Liver (tissue), 9 donors: ENCODE data around the gene IFI16. TPM values are rescaled to one million over a fixed set of nuclear protein-coding genes. Genes with fewer than 3 reads are reported as not detected.
A peak's percentile ranks its signal among the peaks of the same experiment; 100 is the strongest.

Experiments used
- DNase-seq: peaks from one replicate; pipeline ENCODE4 v3.0.0-alpha.2; 2017; ENCODE audit warnings: low spot score
- H3K27ac ChIP-seq, 2 donors: one replicate each; pipeline ENCODE4 v1.7.0; 2013; ENCODE audit warnings: inconsistent platforms in 2 of 2, low read length in 2 of 2, control low read depth in 1 of 2, low read depth in 1 of 2, mild to moderate bottlenecking in 1 of 2
- H3K27me3 ChIP-seq, 4 donors: one replicate each; pipeline versions ENCODE4 v1.6.1 to v1.7.0; 2013; ENCODE audit warnings: low read length in 3 of 4, inconsistent platforms in 1 of 4, mild to moderate bottlenecking in 1 of 4, moderate library complexity in 1 of 4; ENCODE audit not compliant: control insufficient read depth in 4 of 4, insufficient read depth in 4 of 4
- H3K36me3 ChIP-seq, 4 donors: one replicate each; pipeline versions ENCODE4 v1.6.1 to v1.7.0; 2013; ENCODE audit warnings: low read length in 3 of 4, mild to moderate bottlenecking in 3 of 4, low read depth in 1 of 4, moderate library complexity in 1 of 4; ENCODE audit not compliant: control insufficient read depth in 4 of 4, insufficient read depth in 3 of 4
- H3K4me1 ChIP-seq, 4 donors: one replicate each; pipeline versions ENCODE4 v1.6.1 to v1.7.0; 2013; ENCODE audit warnings: low read length in 3 of 4, mild to moderate bottlenecking in 3 of 4, moderate library complexity in 1 of 4; ENCODE audit not compliant: control insufficient read depth in 4 of 4, insufficient read depth in 4 of 4
- H3K4me3 ChIP-seq, 3 donors: one replicate each; pipeline versions ENCODE4 v1.6.1 to v1.7.0; 2013; ENCODE audit warnings: low read length in 3 of 3, control low read depth in 1 of 3, low read depth in 1 of 3, mild to moderate bottlenecking in 1 of 3
- H3K9ac ChIP-seq, 2 donors: one replicate each; pipeline ENCODE4 v1.7.0; 2013; ENCODE audit warnings: low read length in 2 of 2, mild to moderate bottlenecking in 2 of 2, moderate library complexity in 2 of 2, control low read depth in 1 of 2, low read depth in 1 of 2
- H3K9me3 ChIP-seq, 4 donors: one replicate each; pipeline versions ENCODE4 v1.6.1 to v1.7.0; 2013; ENCODE audit warnings: low read length in 3 of 4; ENCODE audit not compliant: control insufficient read depth in 4 of 4
- EGR1 ChIP-seq, 2 donors: IDR thresholded peaks; 2 replicates each; pipeline ENCODE4 v1.6.1; 2016 to 2018; ENCODE audit warnings: antibody characterized with exemption in 2 of 2, low read depth in 2 of 2
- FOXA1 ChIP-seq: IDR thresholded peaks from 2 replicates; pipeline ENCODE4 v1.6.1; 2016; ENCODE audit warnings: antibody characterized with exemption
- FOXA2 ChIP-seq: IDR thresholded peaks from 2 replicates; pipeline ENCODE4 v1.6.1; 2016; ENCODE audit warnings: antibody characterized with exemption
- GABPA ChIP-seq, 2 donors: IDR thresholded peaks in 1 of 2; conservative IDR thresholded peaks in 1 of 2; 2 replicates each; pipeline ENCODE4 v1.6.1; 2016; ENCODE audit warnings: antibody characterized with exemption in 2 of 2, mild to moderate bottlenecking in 1 of 2, moderate library complexity in 1 of 2
- HNF4A ChIP-seq, 2 donors: conservative IDR thresholded peaks; 2 replicates each; pipeline ENCODE4 v1.6.1; 2016; ENCODE audit warnings: antibody characterized with exemption in 2 of 2, mild to moderate bottlenecking in 2 of 2
- HNF4G ChIP-seq: IDR thresholded peaks from 2 replicates; pipeline ENCODE4 v1.6.1; 2016; ENCODE audit warnings: antibody characterized with exemption
- JUND ChIP-seq, 2 donors: IDR thresholded peaks; 2 replicates each; pipeline ENCODE4 v1.6.1; 2016; ENCODE audit warnings: antibody characterized with exemption in 2 of 2
- NR2F2 ChIP-seq: IDR thresholded peaks from 2 replicates; pipeline ENCODE4 v1.6.1; 2016; ENCODE audit warnings: antibody characterized with exemption
- RAD21 ChIP-seq, 2 donors: IDR thresholded peaks; 2 replicates each; pipeline ENCODE4 v1.6.1; 2016; ENCODE audit warnings: antibody characterized with exemption in 2 of 2, mild to moderate bottlenecking in 2 of 2
- RXRA ChIP-seq, 2 donors: IDR thresholded peaks; 2 replicates each; pipeline ENCODE4 v1.6.1; 2017 to 2018; ENCODE audit warnings: antibody characterized with exemption in 2 of 2, mild to moderate bottlenecking in 1 of 2
- SP1 ChIP-seq: IDR thresholded peaks from 2 replicates; pipeline ENCODE4 v1.6.1; 2018; ENCODE audit warnings: antibody characterized with exemption, mild to moderate bottlenecking
- TAF1 ChIP-seq: conservative IDR thresholded peaks from 2 replicates; pipeline ENCODE4 v1.6.1; 2016; ENCODE audit warnings: antibody characterized with exemption, mild to moderate bottlenecking
- YY1 ChIP-seq: IDR thresholded peaks from 2 replicates; pipeline ENCODE4 v1.6.1; 2016; ENCODE audit warnings: antibody characterized with exemption, mild to moderate bottlenecking
- WGBS: extraction: QIAGEN DNeasy Blood & Tissue Kit; methylation state at CpG from one replicate; pipeline ENCODE4 v1.1.7; 2013; 5-methylcytosine and 5-hydroxymethylcytosine counted together
- polyA plus RNA-seq, 2 donors: library from polyadenylated mRNA; stranded (reverse) in 1 of 2; unstranded in 1 of 2; fragments of 200-250 nt in 1 of 2; fragments of >200 nt in 1 of 2; fragmentation: Nextera tagmentation in 1 of 2; extraction: Ambion mirVana in 1 of 2; gene quantifications; one replicate each; pipeline versions ENCODE4 v1.2.1 to v1.2.3, GENCODE V29; 2013 to 2015
- total RNA-seq, 2 donors: library from RNA; depleted of rRNA; stranded (reverse); fragments of >200 nt; gene quantifications; one replicate each; pipeline ENCODE4 v1.2.3, GENCODE V29; 2014
- TF ChIP-seq, protein P1 (sequence below): IDR thresholded peaks from 2 replicates; pipeline ENCODE4 v1.6.1; 2016; ENCODE audit warnings: antibody characterized with exemption
- TF ChIP-seq, protein P2 (sequence below): fragments of 150-350 bp; IDR thresholded peaks from 2 replicates; pipeline ENCODE4 v1.5.1; 2017; ENCODE audit warnings: improper control_type of control experiment, low read depth, low read length; ENCODE audit not compliant: missing input control
- TF ChIP-seq, protein P3 (sequence below): IDR thresholded peaks from 2 replicates; pipeline ENCODE4 v1.6.1; 2016; ENCODE audit warnings: antibody characterized with exemption
- TF ChIP-seq, protein P4 (sequence below): IDR thresholded peaks from 2 replicates; pipeline ENCODE4 v1.6.1; 2016; ENCODE audit warnings: antibody characterized with exemption, mild to moderate bottlenecking
- TF ChIP-seq, protein P5 (sequence below): IDR thresholded peaks from 2 replicates; pipeline ENCODE4 v1.6.1; 2016; ENCODE audit warnings: antibody characterized with exemption
- donor health status: healthy.
- donor health status: healthy.
- donor health status: healthy.
- donor health status: healthy.
- donor health status: healthy.

The IFI16 gene
- total and polyA plus RNA-seq, 4 donors: 7.9 to 10.3 (median 9.0) TPM

DNA sequence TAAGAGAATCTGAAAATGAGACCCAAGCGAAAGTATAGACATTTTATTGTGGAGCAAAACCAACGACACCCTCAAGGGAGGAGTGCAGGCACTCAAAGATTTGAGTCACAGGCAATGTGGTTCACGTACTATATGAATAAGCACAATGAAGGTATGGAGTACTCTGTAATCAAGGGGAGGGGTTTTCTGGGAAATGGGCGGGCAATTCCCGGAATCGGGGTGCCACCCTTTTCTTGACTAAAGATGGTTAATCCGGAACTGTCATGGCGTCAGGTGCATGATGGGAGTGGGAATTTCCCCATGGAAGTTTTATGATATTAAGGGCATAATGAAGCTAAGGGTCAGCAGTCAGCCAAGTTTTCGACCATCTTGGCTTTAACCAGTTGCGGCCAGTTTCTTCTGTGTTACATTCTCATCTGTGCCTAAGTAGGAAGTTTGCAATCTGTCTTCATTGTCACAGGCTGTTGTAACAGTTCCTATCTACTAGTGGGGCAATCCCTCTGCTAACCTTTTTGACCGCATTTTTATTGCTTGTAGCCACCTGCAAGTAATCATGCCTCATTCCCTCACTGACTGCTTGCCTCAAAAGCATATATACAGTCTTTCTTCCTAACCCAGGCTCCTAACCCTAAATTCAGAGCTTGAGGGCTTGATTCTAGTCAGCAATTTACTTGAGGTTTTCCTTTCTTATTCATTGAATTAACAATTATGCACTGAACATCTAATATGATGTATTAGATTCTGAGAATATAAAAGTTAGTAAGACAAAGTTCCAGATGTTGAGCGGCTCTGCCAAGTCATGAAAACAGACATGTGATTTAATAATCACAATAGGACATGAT is 67.6 kb downstream of the IFI16 start:
- Histone ChIP-seq H3K9ac (peak overlapping the region in 1 of 2 donors; percentile 16), H3K36me3 (no peaks in the 10 kb centered on the region), H3K27me3 (no peaks in the 10 kb centered on the region), H3K4me1 (peaks cover 0 to 3% (median 0%) of the 10 kb centered on the region in 4 donors), H3K4me3 (no peak overlapping the region), H3K27ac (peak overlapping the region; percentile 39 to 73), H3K9me3 (no peaks in the 10 kb centered on the region)
- WGBS: 80% methylated on average over 12 of the region's 12 CpGs
- TF ChIP-seq EGR1 (IDR thresholded peaks at IDR 0.05; ENCODE audit: low read depth in 2 of 2) (no peak), YY1 (peak; percentile 79)
- DNase-seq: no peak

DNA sequence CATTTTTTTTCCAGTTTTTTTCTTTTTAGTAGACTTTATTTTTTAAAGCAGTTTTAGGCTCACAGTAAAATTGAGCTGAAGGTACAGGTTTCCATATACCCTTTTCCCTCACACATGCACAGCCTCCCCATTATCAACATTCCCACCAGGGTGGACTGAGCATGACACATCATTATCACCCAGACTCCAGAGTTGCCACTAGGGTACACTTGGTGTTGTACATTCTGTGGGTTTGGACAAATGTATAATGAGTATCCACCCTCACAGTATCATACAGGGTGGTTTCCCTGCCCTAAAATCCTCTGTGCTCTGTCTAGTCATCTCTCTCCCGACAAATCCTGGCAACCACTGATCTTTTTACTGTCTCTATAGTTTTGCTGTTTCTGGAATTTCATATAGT is 69.8 kb downstream of the IFI16 start:
- Histone ChIP-seq H3K9ac (no peak overlapping the region), H3K4me1 (peaks cover 0 to 3% (median 0%) of the 10 kb centered on the region in 4 donors), H3K36me3 (no peaks in the 10 kb centered on the region), H3K27me3 (no peaks in the 10 kb centered on the region), H3K9me3 (no peaks in the 10 kb centered on the region), H3K27ac (no peak overlapping the region), H3K4me3 (no peak overlapping the region)
- DNase-seq: no peak
- TF ChIP-seq NR2F2 (no peak), YY1 (no peak), SP1 (no peak), GABPA (IDR thresholded peaks at IDR 0.05 in 1 of 2, conservative IDR thresholded peaks at IDR 0.05 in 1 of 2) (no peak), RAD21 (IDR thresholded peaks at IDR 0.05) (no peak), HNF4A (conservative IDR thresholded peaks at IDR 0.05) (no peak), EGR1 (IDR thresholded peaks at IDR 0.05; ENCODE audit: low read depth in 2 of 2) (no peak), FOXA2 (no peak), FOXA1 (no peak), TAF1 (no peak), JUND (IDR thresholded peaks at IDR 0.05) (no peak), RXRA (IDR thresholded peaks at IDR 0.05) (no peak), HNF4G (no peak)
- TF ChIP-seq, protein P1, sequence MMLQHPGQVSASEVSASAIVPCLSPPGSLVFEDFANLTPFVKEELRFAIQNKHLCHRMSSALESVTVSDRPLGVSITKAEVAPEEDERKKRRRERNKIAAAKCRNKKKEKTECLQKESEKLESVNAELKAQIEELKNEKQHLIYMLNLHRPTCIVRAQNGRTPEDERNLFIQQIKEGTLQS: no peak
- TF ChIP-seq, protein P2, sequence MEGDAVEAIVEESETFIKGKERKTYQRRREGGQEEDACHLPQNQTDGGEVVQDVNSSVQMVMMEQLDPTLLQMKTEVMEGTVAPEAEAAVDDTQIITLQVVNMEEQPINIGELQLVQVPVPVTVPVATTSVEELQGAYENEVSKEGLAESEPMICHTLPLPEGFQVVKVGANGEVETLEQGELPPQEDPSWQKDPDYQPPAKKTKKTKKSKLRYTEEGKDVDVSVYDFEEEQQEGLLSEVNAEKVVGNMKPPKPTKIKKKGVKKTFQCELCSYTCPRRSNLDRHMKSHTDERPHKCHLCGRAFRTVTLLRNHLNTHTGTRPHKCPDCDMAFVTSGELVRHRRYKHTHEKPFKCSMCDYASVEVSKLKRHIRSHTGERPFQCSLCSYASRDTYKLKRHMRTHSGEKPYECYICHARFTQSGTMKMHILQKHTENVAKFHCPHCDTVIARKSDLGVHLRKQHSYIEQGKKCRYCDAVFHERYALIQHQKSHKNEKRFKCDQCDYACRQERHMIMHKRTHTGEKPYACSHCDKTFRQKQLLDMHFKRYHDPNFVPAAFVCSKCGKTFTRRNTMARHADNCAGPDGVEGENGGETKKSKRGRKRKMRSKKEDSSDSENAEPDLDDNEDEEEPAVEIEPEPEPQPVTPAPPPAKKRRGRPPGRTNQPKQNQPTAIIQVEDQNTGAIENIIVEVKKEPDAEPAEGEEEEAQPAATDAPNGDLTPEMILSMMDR: no peak
- TF ChIP-seq, protein P3, sequence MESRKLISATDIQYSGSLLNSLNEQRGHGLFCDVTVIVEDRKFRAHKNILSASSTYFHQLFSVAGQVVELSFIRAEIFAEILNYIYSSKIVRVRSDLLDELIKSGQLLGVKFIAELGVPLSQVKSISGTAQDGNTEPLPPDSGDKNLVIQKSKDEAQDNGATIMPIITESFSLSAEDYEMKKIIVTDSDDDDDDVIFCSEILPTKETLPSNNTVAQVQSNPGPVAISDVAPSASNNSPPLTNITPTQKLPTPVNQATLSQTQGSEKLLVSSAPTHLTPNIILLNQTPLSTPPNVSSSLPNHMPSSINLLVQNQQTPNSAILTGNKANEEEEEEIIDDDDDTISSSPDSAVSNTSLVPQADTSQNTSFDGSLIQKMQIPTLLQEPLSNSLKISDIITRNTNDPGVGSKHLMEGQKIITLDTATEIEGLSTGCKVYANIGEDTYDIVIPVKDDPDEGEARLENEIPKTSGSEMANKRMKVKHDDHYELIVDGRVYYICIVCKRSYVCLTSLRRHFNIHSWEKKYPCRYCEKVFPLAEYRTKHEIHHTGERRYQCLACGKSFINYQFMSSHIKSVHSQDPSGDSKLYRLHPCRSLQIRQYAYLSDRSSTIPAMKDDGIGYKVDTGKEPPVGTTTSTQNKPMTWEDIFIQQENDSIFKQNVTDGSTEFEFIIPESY: no peak
- TF ChIP-seq, protein P4, sequence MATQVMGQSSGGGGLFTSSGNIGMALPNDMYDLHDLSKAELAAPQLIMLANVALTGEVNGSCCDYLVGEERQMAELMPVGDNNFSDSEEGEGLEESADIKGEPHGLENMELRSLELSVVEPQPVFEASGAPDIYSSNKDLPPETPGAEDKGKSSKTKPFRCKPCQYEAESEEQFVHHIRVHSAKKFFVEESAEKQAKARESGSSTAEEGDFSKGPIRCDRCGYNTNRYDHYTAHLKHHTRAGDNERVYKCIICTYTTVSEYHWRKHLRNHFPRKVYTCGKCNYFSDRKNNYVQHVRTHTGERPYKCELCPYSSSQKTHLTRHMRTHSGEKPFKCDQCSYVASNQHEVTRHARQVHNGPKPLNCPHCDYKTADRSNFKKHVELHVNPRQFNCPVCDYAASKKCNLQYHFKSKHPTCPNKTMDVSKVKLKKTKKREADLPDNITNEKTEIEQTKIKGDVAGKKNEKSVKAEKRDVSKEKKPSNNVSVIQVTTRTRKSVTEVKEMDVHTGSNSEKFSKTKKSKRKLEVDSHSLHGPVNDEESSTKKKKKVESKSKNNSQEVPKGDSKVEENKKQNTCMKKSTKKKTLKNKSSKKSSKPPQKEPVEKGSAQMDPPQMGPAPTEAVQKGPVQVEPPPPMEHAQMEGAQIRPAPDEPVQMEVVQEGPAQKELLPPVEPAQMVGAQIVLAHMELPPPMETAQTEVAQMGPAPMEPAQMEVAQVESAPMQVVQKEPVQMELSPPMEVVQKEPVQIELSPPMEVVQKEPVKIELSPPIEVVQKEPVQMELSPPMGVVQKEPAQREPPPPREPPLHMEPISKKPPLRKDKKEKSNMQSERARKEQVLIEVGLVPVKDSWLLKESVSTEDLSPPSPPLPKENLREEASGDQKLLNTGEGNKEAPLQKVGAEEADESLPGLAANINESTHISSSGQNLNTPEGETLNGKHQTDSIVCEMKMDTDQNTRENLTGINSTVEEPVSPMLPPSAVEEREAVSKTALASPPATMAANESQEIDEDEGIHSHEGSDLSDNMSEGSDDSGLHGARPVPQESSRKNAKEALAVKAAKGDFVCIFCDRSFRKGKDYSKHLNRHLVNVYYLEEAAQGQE: no peak
- TF ChIP-seq, protein P5, sequence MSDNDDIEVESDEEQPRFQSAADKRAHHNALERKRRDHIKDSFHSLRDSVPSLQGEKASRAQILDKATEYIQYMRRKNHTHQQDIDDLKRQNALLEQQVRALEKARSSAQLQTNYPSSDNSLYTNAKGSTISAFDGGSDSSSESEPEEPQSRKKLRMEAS: no peak
- WGBS: 82% methylated on average over 1 of the region's 1 CpG
